SK-N-SH (cell line): ENCODE data around the gene ARL11. TPM values are rescaled to one million over a fixed set of nuclear protein-coding genes. Genes with fewer than 3 reads are reported as not detected.

ENCODE experiments used
- CTCF ChIA-PET: fragments of 300-600, 350-600 bp; formaldehyde crosslinking; extraction: SDS; loops from one replicate; lab custom pipeline; 2021; lab: Yijun Ruan, JAX
- POLR2A ChIA-PET: fragments of 350-600 bp; sonication (Branson Sonifier 250); formaldehyde crosslinking; extraction: SDS; loops from one replicate; lab custom pipeline; 2020; ENCODE audit warnings: antibody characterized with exemption, inconsistent platforms; lab: Yijun Ruan, JAX
- DNase-seq: peaks from one replicate; pipeline ENCODE4 v3.0.0; 2012
- H2AFZ ChIP-seq: fragments of 200-600 bp; sonication (generic); 2 replicates; pipeline ENCODE4 v1.8.1; 2016; ENCODE audit warnings: antibody characterized with exemption, mild to moderate bottlenecking, low read depth
- H3F3A ChIP-seq: fragments of 200-600 bp; sonication (generic); replicated peaks from 2 replicates; pipeline ENCODE3; 2016; ENCODE audit warnings: antibody characterized with exemption, mild to moderate bottlenecking; ENCODE audit not compliant: insufficient read depth
- H3K27ac ChIP-seq, 2 experiments: fragments of 200-500 bp in 1 of 2; fragments of 200-600 bp in 1 of 2; sonication (Bioruptor generic) in 1 of 2; sonication (generic), shearing (Covaris generic) in 1 of 2; 2 replicates each; pipeline versions ENCODE4 v1.5.1 to v1.6.1; 2014 to 2016; ENCODE audit warnings: low read depth in 2 of 2, inconsistent platforms in 1 of 2, low read length in 1 of 2, mild to moderate bottlenecking in 1 of 2, mixed read lengths in 1 of 2
- H3K27me3 ChIP-seq: fragments of 200-600 bp; sonication (generic), shearing (Covaris generic); 2 replicates; pipeline ENCODE4 v1.6.1; 2016; ENCODE audit warnings: mixed run types; ENCODE audit not compliant: insufficient read depth
- H3K36me3 ChIP-seq, 2 experiments: fragments of 200-500 bp in 1 of 2; fragments of 200-600 bp in 1 of 2; sonication (Bioruptor generic) in 1 of 2; sonication (generic) in 1 of 2; replicated peaks in 1 of 2; 2 replicates each; pipeline versions ENCODE3 to v1.5.1; 2014 to 2016; ENCODE audit warnings: low read length in 1 of 2, mild to moderate bottlenecking in 1 of 2; ENCODE audit not compliant: insufficient read depth in 2 of 2, control insufficient read depth in 1 of 2
- H3K4me1 ChIP-seq, 2 experiments: fragments of 200-500 bp in 1 of 2; fragments of 200-600 bp in 1 of 2; sonication (Bioruptor generic) in 1 of 2; sonication (generic), shearing (Covaris generic) in 1 of 2; 2 replicates each; pipeline versions ENCODE4 v1.5.1 to v1.6.1; 2014 to 2016; ENCODE audit warnings: low read depth in 1 of 2, low read length in 1 of 2, mixed run types in 1 of 2; ENCODE audit not compliant: insufficient read depth in 2 of 2, control insufficient read depth in 1 of 2
- H3K4me2 ChIP-seq: fragments of 200-600 bp; sonication (generic), shearing (Covaris generic); 2 replicates; pipeline ENCODE4 v1.6.1; 2017; ENCODE audit warnings: mixed run types
- H3K4me3 ChIP-seq, 2 experiments: fragments of 200-500 bp in 1 of 2; fragments of 200-600 bp in 1 of 2; sonication (Bioruptor generic) in 1 of 2; sonication (generic), shearing (Covaris generic) in 1 of 2; 2 replicates each; pipeline versions ENCODE4 v1.5.1 to v1.8.1; 2014 to 2016; ENCODE audit warnings: low read depth in 2 of 2, inconsistent platforms in 1 of 2, low read length in 1 of 2, mild to moderate bottlenecking in 1 of 2, mixed read lengths in 1 of 2, moderate library complexity in 1 of 2
- H3K79me2 ChIP-seq: fragments of 200-600 bp; sonication (generic); 2 replicates; pipeline ENCODE4 v1.8.1; 2017; ENCODE audit warnings: mild to moderate bottlenecking; ENCODE audit not compliant: insufficient read depth
- H3K9ac ChIP-seq: fragments of 200-600 bp; sonication (generic); 2 replicates; pipeline ENCODE4 v1.6.1; 2017; ENCODE audit warnings: mixed run types
- H3K9me2 ChIP-seq: fragments of 200-600 bp; sonication (generic); 2 replicates; pipeline ENCODE4 v1.6.1; 2017; ENCODE audit warnings: mixed run types
- H3K9me3 ChIP-seq: fragments of 200-600 bp; sonication (generic); 2 replicates; pipeline ENCODE4 v1.6.1; 2017; ENCODE audit warnings: mixed run types, mild to moderate bottlenecking, moderate library complexity
- H4K20me1 ChIP-seq: fragments of 200-600 bp; sonication (generic); 2 replicates; pipeline ENCODE4 v1.6.1; 2017; ENCODE audit warnings: mild to moderate bottlenecking, mixed run types; ENCODE audit not compliant: insufficient read depth
- CHD2 ChIP-seq: fragments of 150-350 bp; IDR thresholded peaks from 2 replicates; pipeline ENCODE4 v1.6.1; 2018; ENCODE audit warnings: low read length; ENCODE audit not compliant: partially characterized antibody
- ELF1 ChIP-seq: IDR thresholded peaks from 2 replicates; pipeline ENCODE4 v1.4.0; 2012
- EP300 ChIP-seq, 2 experiments: IDR thresholded peaks; 2 replicates each; pipeline versions ENCODE4 v1.4.0 to v1.6.1; 2012; ENCODE audit warnings: borderline replicate concordance in 1 of 2, low read depth in 1 of 2, low read length in 1 of 2
- FOXJ3 ChIP-seq: sonication (generic); formaldehyde crosslinking; IDR thresholded peaks from 2 replicates; pipeline ENCODE4 v1.5.1; 2020; ENCODE audit warnings: mild to moderate bottlenecking, missing genetic modification reagents
- FOXM1 ChIP-seq: IDR thresholded peaks from 2 replicates; pipeline ENCODE4 v1.4.0; 2012; ENCODE audit warnings: low read depth, mild to moderate bottlenecking
- GABPA ChIP-seq: IDR thresholded peaks from 2 replicates; pipeline ENCODE4 v1.4.0; 2012; ENCODE audit warnings: low read depth, mild to moderate bottlenecking
- IRF3 ChIP-seq: fragments of 150-350 bp; IDR thresholded peaks from 2 replicates; pipeline ENCODE4 v1.6.1; 2016; ENCODE audit warnings: mild to moderate bottlenecking, low read depth, low read length
- NRF1 ChIP-seq: IDR thresholded peaks from 2 replicates; pipeline ENCODE4 v1.6.1; 2012; ENCODE audit warnings: low read depth, mild to moderate bottlenecking, low read length
- PBX3 ChIP-seq: IDR thresholded peaks from 2 replicates; pipeline ENCODE4; 2012
- POLR2AphosphoS5 ChIP-seq: IDR thresholded peaks from 2 replicates; pipeline ENCODE4 v1.6.1; 2012; ENCODE audit warnings: low read depth, low read length
- RCOR1 ChIP-seq: fragments of 150-350 bp; IDR thresholded peaks from 2 replicates; pipeline ENCODE4 v1.6.1; 2017; ENCODE audit warnings: antibody characterized with exemption, low read length
- RFX5 ChIP-seq: IDR thresholded peaks from 2 replicates; pipeline ENCODE4 v1.6.1; 2012; ENCODE audit warnings: mild to moderate bottlenecking, improper control_type of control experiment, low read length
- SMC3 ChIP-seq: IDR thresholded peaks from 2 replicates; pipeline ENCODE4 v1.6.1; 2012; ENCODE audit warnings: low read depth, low read length, improper control_type of control experiment
- TAF1 ChIP-seq: IDR thresholded peaks from 2 replicates; pipeline ENCODE4 v1.6.1; 2012; ENCODE audit warnings: low read depth, mild to moderate bottlenecking, low read length, moderate library complexity, borderline replicate concordance
- USF1 ChIP-seq: IDR thresholded peaks from 2 replicates; pipeline ENCODE4 v1.4.0; 2012; ENCODE audit warnings: low read depth, borderline replicate concordance
- ZBTB33 ChIP-seq: IDR thresholded peaks from 2 replicates; pipeline ENCODE4 v1.4.0; 2012; ENCODE audit warnings: low read depth, borderline replicate concordance
- WGBS: methylation state at CpG from one replicate; pipeline ENCODE4 v1.1.6; 2017; ENCODE audit warnings: low lambda C conversion rate; 5-methylcytosine and 5-hydroxymethylcytosine counted together
- polyA plus RNA-seq, 3 experiments: library from polyadenylated mRNA; depleted of rRNA; stranded (reverse); fragments of >200 nt; gene quantifications; 2 replicates each; pipeline ENCODE4 v1.2.3, GENCODE V29; 2012

ARL11 gene
- polyA plus RNA-seq, 1 of the 3 experiments (the other 2 are of a cell fraction), result not detected

GRCh38 chr13:49616676-49617065 is 11.6 kb upstream of the ARL11 start:
- Histone ChIP-seq H3K27ac (peak overlapping the region in 1 of 2 experiments; percentile 22; a peak in 2 of 4 replicates), H3K27me3 (no peaks in the 10 kb centered on the region), H2AFZ (peak overlapping the region; percentile 71), H3K79me2 (no peaks in the 10 kb centered on the region), H3K4me3 (no peak overlapping the region), H3K9ac (no peak overlapping the region), H4K20me1 (no peaks in the 10 kb centered on the region), H3K4me1 (no peaks in the 10 kb centered on the region; a peak in 1 of 4 replicates), H3K36me3 (no peaks in the 10 kb centered on the region), H3K9me2 (no peaks in the 10 kb centered on the region), H3K9me3 (no peaks in the 10 kb centered on the region), H3F3A (no peaks in the 10 kb centered on the region), H3K4me2 (no peak overlapping the region)
- WGBS, result 100% methylated on average over 3 of the region's 3 CpGs
- TF ChIP-seq RCOR1 (no peak), IRF3 (no peak), TAF1 (no peak), USF1 (no peak), EP300 (IDR thresholded peaks at IDR 0.05; ENCODE audit: borderline replicate concordance in 1 of 2, low read depth in 1 of 2, low read length in 1 of 2) (no peak), FOXJ3 (CRISPR knock-in tag) (no peak), SMC3 (no peak)
- no peak for DNase-seq
- ChIA-PET POLR2A (no interaction called here), CTCF (interaction anchor here (3.3 kb wide), 1 partner anchor 10 kb away, joined by 23 read pairs; no protein-coding TSS in a partner anchor)

GRCh38 chr13:49620170-49620621 is 8.1 kb upstream of the ARL11 start:
- H2AFZ ChIP-seq, result no peak overlapping the region
- POLR2A ChIA-PET, result no interaction called here
- 72% methylated on average over 19 of the region's 22 CpGs for WGBS
- DNase-seq, result no peak
- H3K27ac ChIP-seq, result no peak overlapping the region
- H3K36me3 ChIP-seq, result no peaks in the 10 kb centered on the region
- no peaks in the 10 kb centered on the region for H3K9me2 ChIP-seq
- H3K79me2 ChIP-seq, result no peaks in the 10 kb centered on the region
- H3K9me3 ChIP-seq, result no peaks in the 10 kb centered on the region
- TF ChIP-seq EP300 (IDR thresholded peaks at IDR 0.05; ENCODE audit: borderline replicate concordance in 1 of 2, low read depth in 1 of 2, low read length in 1 of 2), result no peak
- no peak for TF ChIP-seq ZBTB33
- TF ChIP-seq GABPA, result no peak
- no peak for TF ChIP-seq POLR2AphosphoS5
- TF ChIP-seq RFX5, result no peak
- no peak for TF ChIP-seq FOXM1
- no peak for TF ChIP-seq CHD2
- TF ChIP-seq ELF1, result no peak
- no peak for TF ChIP-seq PBX3
- TF ChIP-seq NRF1, result no peak
- no peak overlapping the region for H3K9ac ChIP-seq
- no peaks in the 10 kb centered on the region for H3F3A ChIP-seq
- H3K4me2 ChIP-seq, result no peak overlapping the region
- CTCF ChIA-PET, result interaction anchor here (1.4 to 1.5 kb wide), 3 partner anchors 13 to 320 kb away, joined by 3 read pairs; no protein-coding TSS in a partner anchor
- H3K4me3 ChIP-seq, result no peak overlapping the region
- H3K4me1 ChIP-seq, result no peaks in the 10 kb centered on the region; a peak in 1 of 4 replicates
- no peaks in the 10 kb centered on the region for H4K20me1 ChIP-seq
- no peaks in the 10 kb centered on the region for H3K27me3 ChIP-seq
